Kidney (tissue), 14 donors: ENCODE data around the gene FAM83C. TPM values are rescaled to one million over a fixed set of nuclear protein-coding genes. Genes with fewer than 3 reads are reported as not detected.

Experiments used
- DNase-seq, 5 donors: peaks; one replicate each; pipeline ENCODE4 v3.0.0-alpha.2; 2013 to 2020
- FAIRE-seq: peaks from 2 replicates; lab custom pipeline; 2012; peaks lifted over from hg19 to GRCh38; lab: Jason Lieb, UNC
- H3K27ac ChIP-seq, 2 donors: one replicate each; pipeline ENCODE4 v1.7.0; 2013; ENCODE audit warnings: low read depth in 2 of 2, low read length in 2 of 2, inconsistent platforms in 1 of 2
- H3K27me3 ChIP-seq: one replicate; pipeline ENCODE4 v1.7.1; 2013; ENCODE audit warnings: low read length, inconsistent platforms; ENCODE audit not compliant: control insufficient read depth, insufficient read depth
- H3K36me3 ChIP-seq, 3 donors: one replicate each; pipeline versions ENCODE4 v1.7.0 to v1.7.1; 2013; ENCODE audit warnings: low read length in 3 of 3, control low read depth in 1 of 3, inconsistent platforms in 1 of 3; ENCODE audit not compliant: insufficient read depth in 3 of 3, control insufficient read depth in 2 of 3
- H3K4me1 ChIP-seq, 3 donors: one replicate each; pipeline versions ENCODE4 v1.7.0 to v1.7.1; 2013; ENCODE audit warnings: low read length in 3 of 3, inconsistent platforms in 1 of 3, low read depth in 1 of 3; ENCODE audit not compliant: control insufficient read depth in 2 of 3, insufficient read depth in 2 of 3
- H3K4me3 ChIP-seq, 3 donors: one replicate each; pipeline versions ENCODE4 v1.7.0 to v1.8.1; 2013; ENCODE audit warnings: low read length in 3 of 3, control low read depth in 1 of 3, inconsistent platforms in 1 of 3
- H3K9ac ChIP-seq, 3 donors: one replicate each; pipeline versions ENCODE4 v1.7.0 to v1.7.1; 2013; ENCODE audit warnings: low read length in 3 of 3, control low read depth in 1 of 3, inconsistent platforms in 1 of 3
- H3K9me3 ChIP-seq, 3 donors: one replicate each; pipeline versions ENCODE4 v1.7.0 to v1.7.1; 2013; ENCODE audit warnings: low read length in 3 of 3, control low read depth in 1 of 3, inconsistent platforms in 1 of 3; ENCODE audit not compliant: control insufficient read depth in 2 of 3, insufficient read depth in 1 of 3
- intact Hi-C: fragments of 100-400 bp; cut with DNase I; formaldehyde crosslinking; loops from one replicate; pipeline ENCODE4 v1.11.1; 2022
- polyA plus RNA-seq: library from polyadenylated mRNA; stranded (reverse); fragments of 350-450 nt; fragmentation: Illumina TruSeq; extraction: RNeasy Lipid Tissue Mini Kit (QIAGEN cat#74804); gene quantifications from one replicate; pipeline ENCODE4 v1.2.3, GENCODE V29; 2014; ENCODE audit warnings: low read depth, low replicate concordance; ENCODE audit not compliant: insufficient read depth
- total RNA-seq: library from RNA; stranded (reverse); fragmentation: NEBNext Ultra II Directional; extraction: Animal tissue kit (Norgen Biotek cat#: 25700); gene quantifications from one replicate; pipeline ENCODE4 v1.2.1, GENCODE V29; 2021
- TF ChIP-seq, protein P1 (sequence below): IDR thresholded peaks from 3 replicates; pipeline ENCODE4 v1.5.1; 2012; ENCODE audit warnings: mild to moderate bottlenecking, moderate library complexity, borderline replicate concordance; ENCODE audit not compliant: insufficient read depth; ENCODE audit errors: extremely low read depth
- donor health status: control.
- donor health status: control.
- donor health status: control.
- donor health status: control.
- donor health status: control.
- donor health status: DM: yes; HTN: yes; CAD: no.
- donor health status: Normal renal cell carcinoma (clear cell type).

FAM83C gene
- total and polyA plus RNA-seq, 2 donors from 2014 or later = not detected

DNA sequence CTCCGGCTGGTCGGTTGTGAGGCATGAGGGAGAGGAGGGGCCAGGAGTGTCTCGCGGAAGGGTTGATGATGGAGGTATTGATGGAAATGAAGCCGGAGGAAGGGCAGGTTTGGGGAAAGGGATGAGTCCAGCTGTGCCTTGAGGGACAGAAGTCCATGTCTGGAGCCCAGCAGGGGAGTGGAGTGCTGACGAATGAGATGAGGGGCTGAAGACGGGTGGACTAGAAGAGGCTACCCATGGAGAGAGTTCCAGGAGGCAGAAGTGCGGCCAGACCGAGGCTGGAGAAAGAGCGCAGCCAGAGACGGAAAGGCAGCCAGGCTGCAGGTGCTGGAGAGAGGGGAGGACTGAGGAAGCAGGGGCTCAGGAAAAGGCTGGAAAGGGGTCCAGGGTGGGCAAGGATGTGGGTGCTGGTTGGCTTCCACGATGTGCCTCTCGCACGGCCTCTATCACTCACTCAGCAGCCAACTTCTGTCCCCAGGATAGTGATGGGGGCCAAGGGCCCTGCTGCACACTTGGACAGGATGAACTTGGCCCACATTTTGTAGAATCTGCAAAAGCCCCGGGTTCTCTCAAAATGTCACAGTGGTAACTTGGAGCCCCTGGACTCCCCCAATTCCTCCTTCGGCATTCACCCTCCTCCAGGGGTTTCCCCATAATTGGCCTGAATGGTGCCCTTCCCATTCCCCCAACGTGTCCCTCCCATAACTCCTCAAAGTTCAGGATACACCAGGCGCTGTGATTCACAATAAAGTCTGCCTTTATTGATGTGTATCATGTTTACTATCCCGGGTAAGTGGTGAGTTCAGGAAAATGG, 7.0 kb downstream of the FAM83C start:
- Histone ChIP-seq H3K9ac (peak overlapping the region; percentile 8 to 82 (median 72)), H3K27ac (peak overlapping the region; percentile 43 to 87), H3K4me3 (peak overlapping the region; percentile 64 to 91 (median 83)), H3K9me3 (no peaks in the 10 kb centered on the region), H3K4me1 (peaks cover 0 to 24% (median 24%) of the 10 kb centered on the region in 3 donors), H3K36me3 (peaks cover under 1 to 10% (median 7%) of the 10 kb centered on the region in 3 donors), H3K27me3 (no peaks in the 10 kb centered on the region)
- intact Hi-C loops = no loop called here
- no peak for DNase-seq
- no peak for FAIRE-seq
- TF ChIP-seq, protein P1, sequence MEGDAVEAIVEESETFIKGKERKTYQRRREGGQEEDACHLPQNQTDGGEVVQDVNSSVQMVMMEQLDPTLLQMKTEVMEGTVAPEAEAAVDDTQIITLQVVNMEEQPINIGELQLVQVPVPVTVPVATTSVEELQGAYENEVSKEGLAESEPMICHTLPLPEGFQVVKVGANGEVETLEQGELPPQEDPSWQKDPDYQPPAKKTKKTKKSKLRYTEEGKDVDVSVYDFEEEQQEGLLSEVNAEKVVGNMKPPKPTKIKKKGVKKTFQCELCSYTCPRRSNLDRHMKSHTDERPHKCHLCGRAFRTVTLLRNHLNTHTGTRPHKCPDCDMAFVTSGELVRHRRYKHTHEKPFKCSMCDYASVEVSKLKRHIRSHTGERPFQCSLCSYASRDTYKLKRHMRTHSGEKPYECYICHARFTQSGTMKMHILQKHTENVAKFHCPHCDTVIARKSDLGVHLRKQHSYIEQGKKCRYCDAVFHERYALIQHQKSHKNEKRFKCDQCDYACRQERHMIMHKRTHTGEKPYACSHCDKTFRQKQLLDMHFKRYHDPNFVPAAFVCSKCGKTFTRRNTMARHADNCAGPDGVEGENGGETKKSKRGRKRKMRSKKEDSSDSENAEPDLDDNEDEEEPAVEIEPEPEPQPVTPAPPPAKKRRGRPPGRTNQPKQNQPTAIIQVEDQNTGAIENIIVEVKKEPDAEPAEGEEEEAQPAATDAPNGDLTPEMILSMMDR = no peak

DNA sequence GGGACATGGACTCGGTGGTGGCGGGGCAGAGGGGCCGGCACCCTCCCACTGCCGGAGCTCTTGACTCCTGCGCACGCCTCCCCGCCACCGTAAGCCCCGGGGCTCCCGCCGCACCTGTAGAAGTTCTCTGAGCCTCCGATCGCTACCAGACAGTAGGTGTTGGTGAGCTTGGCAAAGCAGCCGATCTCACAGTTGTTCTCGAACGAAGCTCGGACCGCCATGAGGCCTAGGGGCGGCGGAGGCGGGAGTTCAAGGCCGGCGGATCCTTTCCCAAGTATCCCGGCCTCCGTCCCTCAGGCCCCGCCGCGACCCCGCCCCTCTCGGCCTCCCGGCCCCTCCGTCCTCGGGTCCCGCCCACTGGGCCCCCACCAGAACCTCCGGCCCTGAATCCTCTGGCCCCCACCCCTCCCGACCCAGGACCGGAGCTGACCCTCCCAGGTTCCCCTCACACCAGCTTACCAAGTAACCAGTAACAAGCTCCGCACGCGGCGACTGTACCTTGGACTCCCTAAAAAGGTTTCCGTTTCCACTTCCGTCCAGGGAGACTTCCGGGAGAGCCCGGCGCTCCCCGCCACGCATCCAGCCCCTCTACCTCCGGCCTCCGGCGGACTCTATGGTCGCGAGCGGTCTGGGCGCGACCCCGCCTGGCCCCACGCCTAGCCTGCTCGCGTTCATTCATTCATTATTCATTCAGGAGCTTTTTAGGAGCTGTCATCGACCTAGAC, 7.8 kb downstream of the FAM83C start, which contains the start of gene EIF6:
TSS of gene EIF6 (minus strand) at position 506 of the 725 bp plus-strand sequence. CDS start at position 221, 285 bp downstream.
- peak within 1 kb of the TSS; percentile 83 to 91 (median 84) for H3K4me3 ChIP-seq
- peak within 1 kb of the TSS; percentile 43 to 87 for H3K27ac ChIP-seq
- H3K27me3 ChIP-seq = no peaks in the 10 kb centered on the region
- peaks cover 8 to 17% (median 15%) of the 10 kb centered on the region in 3 donors for H3K36me3 ChIP-seq
- FAIRE-seq (no peak), DNase-seq (peak; percentile 88 to 96 (median 93))
- H3K9me3 ChIP-seq = no peaks in the 10 kb centered on the region
- intact Hi-C loops = no loop called here
- TF ChIP-seq, protein P1 = no peak
- peaks cover 0 to 28% (median 24%) of the 10 kb centered on the region in 3 donors for H3K4me1 ChIP-seq
- H3K9ac ChIP-seq = peak within 1 kb of the TSS; percentile 72 to 87 (median 82)

DNA sequence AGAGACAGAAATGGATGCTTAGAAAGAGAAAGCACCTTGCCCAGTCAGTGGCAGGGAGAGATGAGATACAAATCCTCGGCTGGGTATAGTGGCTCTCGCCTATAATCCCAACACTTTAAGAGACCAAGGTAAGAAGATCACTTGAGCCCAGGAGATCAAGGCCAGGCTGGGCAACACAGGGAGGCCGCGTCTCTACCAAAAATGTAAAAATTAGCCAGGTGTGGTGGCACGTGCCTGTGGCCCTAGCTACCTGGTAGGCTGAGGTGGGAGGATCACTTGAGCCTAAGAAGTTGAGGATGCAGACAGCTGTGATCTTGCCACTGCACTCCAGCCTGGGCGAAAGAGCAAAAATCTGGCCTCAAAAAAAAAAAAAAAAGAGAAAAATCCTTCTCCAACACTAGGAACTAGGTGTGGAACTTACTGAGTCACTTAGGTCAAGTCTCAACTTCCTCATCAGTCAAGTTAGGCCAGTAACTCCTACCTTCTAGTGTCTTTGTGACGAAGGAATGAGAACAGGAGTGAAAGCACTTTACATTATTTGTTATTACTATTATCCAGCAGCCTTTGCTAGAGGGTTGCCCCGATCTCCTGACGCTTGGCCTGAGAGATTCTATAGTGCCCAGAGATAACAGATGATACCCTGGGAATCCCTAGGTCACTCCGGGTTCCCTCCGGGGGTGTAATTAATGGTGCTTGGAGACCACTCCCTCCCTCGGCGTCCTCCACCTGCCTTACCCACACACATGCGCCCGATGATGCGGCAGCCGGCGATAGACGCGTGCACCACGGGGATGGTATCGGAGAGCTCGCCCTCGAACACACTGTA, 8.6 kb downstream of the FAM83C start:
- peak overlapping the region; percentile 72 to 87 (median 82) for H3K9ac ChIP-seq
- no peaks in the 10 kb centered on the region for H3K27me3 ChIP-seq
- peak overlapping the region; percentile 43 to 87 for H3K27ac ChIP-seq
- peaks cover 9 to 25% (median 22%) of the 10 kb centered on the region in 3 donors for H3K36me3 ChIP-seq
- no peaks in the 10 kb centered on the region for H3K9me3 ChIP-seq
- TF ChIP-seq, protein P1 = no peak
- intact Hi-C loops = no loop called here
- H3K4me1 ChIP-seq = peaks cover 0 to 33% (median 27%) of the 10 kb centered on the region in 3 donors
- DNase-seq = peak in 1 of 5 donors; percentile 20
- no peak for FAIRE-seq
- peak overlapping the region; percentile 83 to 91 (median 84) for H3K4me3 ChIP-seq
